Spleen (tissue), 7 donors: ENCODE results near the gene CATSPERD.

Source experiments
- CTCF ChIP-seq, 11 experiments: fragments of 200-600 bp in 7 of 11; fragments of 450-650 bp in 4 of 11; sonication (generic) in 4 of 11; IDR thresholded peaks in 8 of 11; conservative IDR thresholded peaks in 3 of 11; 1 replicate in 7 of 11; 2 replicates in 4 of 11; pipeline versions ENCODE4 v1.4.0 to v1.8.0; 2016 to 2021; ENCODE audit warnings: antibody characterized with exemption in 11 of 11, inconsistent platforms in 4 of 11, mild to moderate bottlenecking in 1 of 11
- POLR2A ChIP-seq, 3 donors: fragments of 450-650 bp; IDR thresholded peaks; one replicate each; pipeline ENCODE4 v1.5.1; 2017; ENCODE audit warnings: antibody characterized with exemption in 3 of 3, mild to moderate bottlenecking in 1 of 3
- POLR2AphosphoS5 ChIP-seq, 3 donors: sonication (generic); formaldehyde crosslinking; IDR thresholded peaks; one replicate each; pipeline ENCODE4 v1.5.1; 2017; ENCODE audit warnings: antibody characterized with exemption in 3 of 3
- donor health status: DM: no; HTN: no; CAD: no; lungs with moderate emphysema.
- donor health status: DM: no; HTN: no; CAD: no.
- donor health status: DM: no; HTN: no; CAD: no.

GRCh38 chr19:5775668-5776309, 55.4 kb downstream of the CATSPERD start:
- TF ChIP-seq CTCF (IDR thresholded peaks at IDR 0.05 in 8 of 11, conservative IDR thresholded peaks at IDR 0.05 in 3 of 11) (no peak), POLR2AphosphoS5 (IDR thresholded peaks at IDR 0.05) (no peak), POLR2A (IDR thresholded peaks at IDR 0.05) (no peak)
